Activated naive CD4-positive, alpha-beta T cell treated with anti-CD3 and anti-CD28 coated beads, Interleukin-2, amount 10 ng/mL, durations not matched to agents 7 days and 5 days (primary cell): ENCODE data around the gene KIF11.
"Not testable (repeated sequence)": the region's sequence is repeated elsewhere in the genome, so short reads cannot be mapped to it uniquely, and the experiment has no call there.

Source experiments
- CTCF ChIA-PET: fragments of 350-600 bp; sonication (Branson Sonifier 250); formaldehyde crosslinking; loops from one replicate; lab custom pipeline; 2021; ENCODE audit warnings: antibody characterized with exemption; lab: Charles Lee
- DNase-seq: peaks from one replicate; pipeline ENCODE4 v3.0.0-alpha.2; 2020
- H3K27ac Mint-ChIP-seq: one replicate; pipeline ENCODE4 v1.8.0; 2021; ENCODE audit warnings: mild to moderate bottlenecking, moderate library complexity, mixed read lengths
- H3K27me3 Mint-ChIP-seq: one replicate; pipeline ENCODE4 v1.8.0; 2021; ENCODE audit warnings: mild to moderate bottlenecking, mixed read lengths
- H3K36me3 Mint-ChIP-seq: one replicate; pipeline ENCODE4 v1.8.0; 2021; ENCODE audit warnings: mixed read lengths
- H3K4me1 Mint-ChIP-seq: one replicate; pipeline ENCODE4 v1.8.0; 2021; ENCODE audit warnings: mixed read lengths
- H3K4me3 Mint-ChIP-seq: one replicate; pipeline ENCODE4 v1.8.0; 2021; ENCODE audit warnings: mild to moderate bottlenecking, moderate library complexity, mixed read lengths
- H3K9me3 Mint-ChIP-seq: one replicate; pipeline ENCODE4 v1.8.0; 2021; ENCODE audit warnings: mixed read lengths

Gene KIF11

DNA sequence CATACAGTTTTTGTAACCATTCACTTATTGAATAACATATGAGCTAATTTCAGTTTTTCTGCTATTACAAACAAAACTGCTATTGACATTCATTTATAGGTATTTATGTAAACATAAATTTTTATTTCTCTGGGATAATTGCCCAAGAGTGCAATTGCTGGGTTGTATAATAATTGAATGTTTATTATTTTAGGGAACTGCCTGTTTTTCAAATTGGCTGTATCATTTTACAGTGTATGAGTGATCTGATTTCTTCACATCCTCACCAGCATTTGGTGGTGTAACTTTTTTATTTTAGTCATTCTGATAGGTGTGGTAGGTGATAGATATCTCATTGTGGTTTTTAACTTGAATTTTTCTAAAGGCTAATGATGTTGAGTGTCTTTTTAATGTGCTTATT, 26.4 kb downstream of the KIF11 start:
- H3K4me1 Mint-ChIP-seq = peaks cover 2% of the 10 kb centered on the region
- H3K27me3 Mint-ChIP-seq = no peaks in the 10 kb centered on the region
- peaks cover 2% of the 10 kb centered on the region for H3K9me3 Mint-ChIP-seq
- H3K4me3 Mint-ChIP-seq = no peak overlapping the region
- H3K36me3 Mint-ChIP-seq = peaks cover 68% of the 10 kb centered on the region
- no peak for DNase-seq
- H3K27ac Mint-ChIP-seq = no peak overlapping the region
- CTCF ChIA-PET = no interaction called here

DNA sequence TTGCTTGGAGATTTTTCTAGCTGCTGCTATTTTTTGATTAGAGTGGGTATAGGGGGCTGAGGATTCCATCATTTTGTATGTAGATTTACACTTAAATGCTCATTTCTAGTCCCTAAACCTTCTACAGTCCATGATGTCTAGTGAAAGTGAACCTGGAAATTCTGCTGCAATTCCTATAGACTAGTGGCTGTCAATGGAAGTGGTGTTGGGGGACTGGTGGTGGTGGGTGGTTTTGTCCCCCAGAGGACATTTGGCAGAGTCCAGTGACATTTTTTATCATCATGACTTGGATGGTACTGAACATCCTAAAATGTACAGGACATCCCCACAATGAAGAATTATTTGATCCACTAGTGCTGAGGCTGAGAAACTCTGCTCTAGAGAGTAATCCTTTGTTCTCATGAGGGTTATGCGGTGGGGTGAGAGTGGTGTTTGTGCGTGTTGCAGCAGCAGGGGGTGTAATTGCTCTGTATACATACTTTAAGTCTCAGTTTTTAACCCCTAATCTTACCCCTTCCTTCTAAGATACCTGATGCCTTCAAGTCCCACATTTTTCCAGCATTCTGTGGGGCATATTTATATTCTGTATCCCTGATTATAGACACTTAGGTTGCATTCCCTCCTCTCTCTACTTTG, 35.0 kb downstream of the KIF11 start:
- no peaks in the 10 kb centered on the region for H3K4me1 Mint-ChIP-seq

DNA sequence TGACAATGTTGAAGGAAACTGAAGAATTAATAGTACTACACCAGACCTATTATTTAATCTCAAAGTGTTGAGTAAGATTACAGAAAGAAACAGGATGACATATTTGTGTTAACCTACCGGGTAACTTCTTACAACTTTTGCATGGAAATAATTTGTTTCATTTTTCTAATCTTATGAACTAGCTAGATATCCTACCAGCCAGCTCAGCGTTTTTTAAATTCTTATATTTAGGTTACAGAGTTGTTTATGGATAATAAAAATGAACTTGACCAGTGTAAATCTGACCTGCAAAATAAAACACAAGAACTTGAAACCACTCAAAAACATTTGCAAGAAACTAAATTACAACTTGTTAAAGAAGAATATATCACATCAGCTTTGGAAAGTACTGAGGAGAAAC, 37.0 kb downstream of the KIF11 start:
- CTCF ChIA-PET = no interaction called here
- no peaks in the 10 kb centered on the region for H3K27me3 Mint-ChIP-seq
- DNase-seq = no peak
- no peaks in the 10 kb centered on the region for H3K4me1 Mint-ChIP-seq
- no peak overlapping the region for H3K4me3 Mint-ChIP-seq
- H3K9me3 Mint-ChIP-seq = no peaks in the 10 kb centered on the region
- no peak overlapping the region for H3K27ac Mint-ChIP-seq
- peaks cover 60% of the 10 kb centered on the region for H3K36me3 Mint-ChIP-seq

More for the DNA sequence above, 35.0 kb downstream of the KIF11 start:
- no peak for DNase-seq
- CTCF ChIA-PET = interaction anchor here (0.7 kb wide), 1 partner anchor 383 kb away, joined by 3 read pairs; no protein-coding TSS in a partner anchor
- no peaks in the 10 kb centered on the region for H3K27me3 Mint-ChIP-seq
- H3K36me3 Mint-ChIP-seq = peaks cover 67% of the 10 kb centered on the region
- no peak overlapping the region for H3K4me3 Mint-ChIP-seq
- no peaks in the 10 kb centered on the region for H3K9me3 Mint-ChIP-seq
- no peak overlapping the region for H3K27ac Mint-ChIP-seq

DNA sequence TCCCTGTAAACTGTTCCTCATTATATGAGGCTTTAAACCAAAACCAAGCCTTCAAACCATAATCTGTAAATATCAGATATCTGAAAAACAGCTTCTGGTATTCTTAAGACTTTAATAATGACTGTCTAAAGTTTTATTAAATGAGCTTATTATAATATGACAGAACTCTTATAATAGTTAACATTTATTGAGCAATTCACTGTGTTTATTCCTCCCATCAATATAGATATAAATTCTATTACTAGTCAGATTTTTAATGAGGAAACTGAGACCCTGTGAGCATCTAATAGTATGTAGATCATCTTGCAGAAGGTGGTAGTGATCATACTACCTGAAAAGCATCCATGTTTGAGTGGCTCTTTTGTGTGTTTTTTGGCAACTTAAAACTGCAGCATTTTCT, 45.1 kb downstream of the KIF11 start:
- Mint-ChIP-seq H3K27me3 (no peaks in the 10 kb centered on the region), H3K9me3 (no peaks in the 10 kb centered on the region), H3K36me3 (peaks cover 55% of the 10 kb centered on the region), H3K27ac (no peak overlapping the region), H3K4me3 (no peak overlapping the region), H3K4me1 (no peaks in the 10 kb centered on the region)
- no peak for DNase-seq
- CTCF ChIA-PET = interaction anchor here (0.6 kb wide), 1 partner anchor 14 kb away, joined by 3 read pairs; no protein-coding TSS in a partner anchor

DNA sequence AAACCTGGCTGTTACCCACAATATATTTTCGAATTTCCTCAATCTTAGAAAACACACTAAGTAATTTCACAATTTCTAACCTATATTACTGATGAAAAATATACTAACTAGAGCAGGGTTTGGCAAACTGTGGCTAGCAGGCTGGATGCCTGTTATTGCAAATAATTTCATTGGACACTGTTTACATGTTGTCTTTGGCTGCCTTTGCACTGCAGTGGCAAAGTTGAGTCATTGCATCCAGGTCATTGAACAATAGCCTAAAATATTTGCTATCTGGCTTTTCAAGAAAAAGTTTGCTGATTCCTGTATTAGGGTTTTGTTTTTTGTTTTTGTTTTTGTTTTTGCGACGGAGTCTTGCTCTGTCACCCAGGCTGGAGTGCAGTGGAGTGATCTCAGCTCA, 47.2 kb downstream of the KIF11 start:
- H3K4me3 Mint-ChIP-seq = no peak overlapping the region
- no peaks in the 10 kb centered on the region for H3K27me3 Mint-ChIP-seq
- H3K27ac Mint-ChIP-seq = no peak overlapping the region
- DNase-seq = no peak
- peaks cover 56% of the 10 kb centered on the region for H3K36me3 Mint-ChIP-seq
- CTCF ChIA-PET = interaction anchor here (0.9 kb wide), 1 partner anchor 154 kb away, joined by 3 read pairs; no protein-coding TSS in a partner anchor
- H3K4me1 Mint-ChIP-seq = peaks cover 4% of the 10 kb centered on the region
- H3K9me3 Mint-ChIP-seq = no peaks in the 10 kb centered on the region

DNA sequence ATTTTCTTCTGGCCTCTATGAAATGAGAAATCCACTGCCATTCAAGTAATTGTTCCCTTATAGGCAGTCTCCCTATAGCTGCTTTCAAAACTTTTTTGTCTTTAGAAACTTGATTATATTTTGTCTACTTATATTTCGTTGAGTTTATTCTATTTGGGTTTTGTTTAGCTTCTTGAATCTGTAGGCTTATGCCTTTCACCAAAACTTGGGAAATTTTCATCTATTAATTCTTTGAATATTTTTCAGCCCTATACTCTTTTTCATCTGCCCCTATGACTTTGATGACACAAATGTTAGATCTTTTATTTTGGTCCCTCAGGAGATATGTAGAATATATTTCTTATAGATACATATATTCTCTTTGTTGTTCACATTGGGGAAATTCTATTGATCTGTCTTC, 48.6 kb downstream of the KIF11 start:
- peaks cover 57% of the 10 kb centered on the region for H3K36me3 Mint-ChIP-seq
- no peaks in the 10 kb centered on the region for H3K9me3 Mint-ChIP-seq
- H3K27ac Mint-ChIP-seq = no peak overlapping the region
- CTCF ChIA-PET = no interaction called here
- peaks cover 4% of the 10 kb centered on the region for H3K4me1 Mint-ChIP-seq
- no peaks in the 10 kb centered on the region for H3K27me3 Mint-ChIP-seq
- H3K4me3 Mint-ChIP-seq = no peak overlapping the region
- DNase-seq = no peak

DNA sequence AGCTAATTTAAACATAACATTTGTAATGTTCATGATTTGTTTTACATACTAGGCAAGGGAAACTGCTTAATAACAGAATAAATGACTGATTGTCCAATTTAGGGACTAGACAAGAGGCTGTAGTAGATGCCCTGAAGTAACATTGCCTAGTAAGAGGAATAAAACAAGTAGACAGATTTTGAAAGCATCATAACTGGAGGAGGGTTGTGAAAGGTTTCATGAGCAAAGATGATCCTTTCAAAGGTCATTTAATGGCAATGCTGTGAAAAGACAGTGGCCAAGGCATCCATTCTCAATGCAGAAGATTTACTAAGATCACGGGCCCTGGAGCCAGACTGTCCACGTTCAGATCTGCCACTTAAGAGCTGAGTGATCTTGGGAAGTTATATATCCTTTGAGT, 52.0 kb downstream of the KIF11 start:
- peaks cover 60% of the 10 kb centered on the region for H3K36me3 Mint-ChIP-seq
- no peak overlapping the region for H3K27ac Mint-ChIP-seq
- H3K27me3 Mint-ChIP-seq = no peaks in the 10 kb centered on the region
- peaks cover 4% of the 10 kb centered on the region for H3K4me1 Mint-ChIP-seq
- H3K4me3 Mint-ChIP-seq = no peak overlapping the region
- H3K9me3 Mint-ChIP-seq = no peaks in the 10 kb centered on the region
- CTCF ChIA-PET = interaction anchor here (0.9 kb wide), 1 partner anchor 23 kb away, joined by 3 read pairs; no protein-coding TSS in a partner anchor
- DNase-seq = no peak

DNA sequence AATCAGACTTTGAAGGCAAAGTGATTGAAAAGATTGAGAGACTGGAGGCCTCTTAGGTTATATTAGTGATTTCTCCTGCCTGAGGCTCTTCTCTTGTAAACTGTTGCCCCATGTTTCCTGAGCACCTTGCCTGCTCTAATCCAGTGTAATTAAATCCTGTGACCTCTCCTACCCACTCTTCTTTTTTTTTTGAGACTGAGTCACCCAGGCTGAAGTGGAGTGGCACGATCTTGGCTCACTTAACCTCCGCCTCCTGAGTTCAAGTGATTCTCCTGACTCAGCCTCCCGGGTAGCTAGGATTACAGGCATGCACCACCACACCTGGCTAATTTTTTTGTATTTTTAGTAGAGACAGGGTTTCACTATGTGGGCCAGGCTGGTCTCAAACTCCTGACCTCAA, 57.9 kb downstream of the KIF11 start:
- H3K36me3 Mint-ChIP-seq = peaks cover 64% of the 10 kb centered on the region
- not testable (repeated sequence) for DNase-seq, H3K27me3 Mint-ChIP-seq, H3K4me1 Mint-ChIP-seq, H3K27ac Mint-ChIP-seq, H3K9me3 Mint-ChIP-seq, H3K4me3 Mint-ChIP-seq
- CTCF ChIA-PET = interaction anchor here (0.6 kb wide), 1 partner anchor 348 kb away, joined by 3 read pairs; no protein-coding TSS in a partner anchor

DNA sequence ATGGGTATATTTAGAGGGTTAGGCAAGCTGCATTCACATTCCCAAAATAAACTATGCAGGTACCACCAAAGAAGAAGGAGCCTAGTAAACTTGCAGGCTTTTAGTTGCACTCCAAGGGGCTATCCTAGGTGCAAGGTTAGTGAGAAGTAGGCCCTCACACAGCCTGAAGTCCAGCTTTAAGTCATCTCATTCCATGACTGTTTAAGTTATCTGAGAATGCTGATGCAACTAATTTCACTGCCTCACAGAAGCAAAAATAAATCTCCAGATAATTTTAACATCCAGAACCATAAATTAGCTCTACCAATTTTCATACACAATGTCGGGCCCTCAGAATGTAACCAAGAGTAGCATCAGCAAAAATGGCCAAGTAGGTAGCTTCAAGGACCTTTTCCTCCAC, 62.5 kb downstream of the KIF11 start:
- peaks cover 40% of the 10 kb centered on the region for H3K36me3 Mint-ChIP-seq
- H3K9me3 Mint-ChIP-seq = no peaks in the 10 kb centered on the region
- H3K27me3 Mint-ChIP-seq = peaks cover under 1% of the 10 kb centered on the region
- DNase-seq = no peak
- H3K27ac Mint-ChIP-seq = no peak overlapping the region
- no peak overlapping the region for H3K4me3 Mint-ChIP-seq
- no peaks in the 10 kb centered on the region for H3K4me1 Mint-ChIP-seq
- CTCF ChIA-PET = interaction anchor here (1.4 kb wide), 1 partner anchor 92 kb away, joined by 3 read pairs; no protein-coding TSS in a partner anchor

DNA sequence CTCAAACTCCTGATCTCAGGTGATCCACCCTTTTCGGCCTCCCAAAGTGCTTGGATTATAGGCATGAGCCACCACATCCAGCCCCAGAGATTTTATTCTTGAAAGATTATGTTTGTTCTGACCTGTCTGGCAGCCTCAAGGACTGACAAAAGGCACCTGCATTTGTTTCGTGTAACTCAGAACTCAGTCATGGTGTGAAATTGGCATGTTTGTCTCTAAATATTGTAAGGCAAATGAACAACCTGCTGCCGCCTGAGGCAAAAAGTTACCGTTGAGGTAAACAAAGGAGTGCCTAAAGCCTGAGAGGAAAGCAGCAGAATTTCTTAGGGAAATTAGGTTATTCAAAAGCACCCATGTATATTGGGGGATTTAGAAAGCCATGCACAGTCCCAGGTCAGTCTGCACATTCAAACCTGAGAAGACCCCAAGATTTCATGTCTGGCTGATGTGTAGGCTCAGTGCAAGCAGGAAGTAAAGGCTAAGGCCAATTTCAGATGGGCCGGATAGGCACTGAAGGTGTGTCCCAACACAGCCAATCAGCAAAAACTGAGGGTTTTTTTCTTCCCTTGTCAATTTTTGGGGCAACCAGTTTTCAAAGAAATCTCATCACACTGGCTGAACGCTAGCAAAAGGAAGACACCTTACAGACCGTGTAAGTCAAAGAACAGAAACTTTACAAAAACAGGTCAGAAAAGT, 63.5 kb downstream of the KIF11 start:
- no peak overlapping the region for H3K4me3 Mint-ChIP-seq
- CTCF ChIA-PET = interaction anchor here (0.7 kb wide), 1 partner anchor 1022 kb away, joined by 3 read pairs; no protein-coding TSS in a partner anchor
- no peaks in the 10 kb centered on the region for H3K9me3 Mint-ChIP-seq
- H3K4me1 Mint-ChIP-seq = no peaks in the 10 kb centered on the region
- H3K36me3 Mint-ChIP-seq = peaks cover 34% of the 10 kb centered on the region
- peaks cover 5% of the 10 kb centered on the region for H3K27me3 Mint-ChIP-seq
- peak overlapping the region; percentile 11 for H3K27ac Mint-ChIP-seq
- DNase-seq = no peak

DNA sequence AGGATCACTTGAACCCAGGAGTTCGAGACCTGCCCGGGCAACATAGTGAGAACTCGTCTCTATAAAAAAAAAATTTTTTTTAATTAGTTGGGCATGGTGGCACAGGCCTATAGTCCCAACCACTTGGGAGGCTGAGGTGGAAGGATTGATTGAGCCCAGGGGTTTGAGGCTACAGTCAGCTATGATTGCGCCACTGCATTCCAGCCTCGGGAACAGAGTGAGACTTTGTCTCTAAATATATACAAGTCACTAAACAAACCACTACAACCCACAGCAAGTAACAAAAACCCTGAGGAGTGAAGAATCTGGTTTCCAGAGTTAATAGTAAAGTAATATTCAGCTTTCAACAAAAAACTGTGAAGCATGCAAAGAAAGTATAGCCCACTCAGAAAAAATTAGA, 64.1 kb downstream of the KIF11 start:
- CTCF ChIA-PET = no interaction called here
- Mint-ChIP-seq H3K36me3 (peaks cover 31% of the 10 kb centered on the region), H3K4me3 (no peak overlapping the region), H3K9me3 (no peaks in the 10 kb centered on the region), H3K4me1 (no peaks in the 10 kb centered on the region), H3K27ac (no peak overlapping the region), H3K27me3 (peaks cover 5% of the 10 kb centered on the region)
- no peak for DNase-seq

DNA sequence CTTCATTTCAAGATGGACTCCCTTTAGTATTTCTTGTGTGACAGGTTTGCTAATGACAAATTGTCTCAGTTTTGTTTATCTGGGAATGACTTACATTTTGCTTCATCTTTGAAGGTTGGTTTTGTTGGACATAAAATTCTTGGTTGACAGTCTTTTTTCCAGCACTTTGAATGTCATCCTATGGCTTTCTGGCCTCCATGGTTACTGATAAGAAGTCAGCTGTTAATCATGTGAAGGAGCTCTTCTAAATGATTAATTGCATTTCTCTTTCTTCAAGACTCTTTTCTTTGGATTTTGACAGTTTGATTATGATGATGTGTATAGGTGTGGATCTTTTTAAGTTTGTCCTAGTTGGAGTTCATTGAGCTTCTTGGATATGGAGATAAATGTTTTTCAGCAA, 69.9 kb downstream of the KIF11 start:
- Mint-ChIP-seq H3K4me1 (no peaks in the 10 kb centered on the region), H3K4me3 (no peak overlapping the region), H3K27ac (no peak overlapping the region), H3K36me3 (peaks cover 6% of the 10 kb centered on the region), H3K9me3 (peaks cover 12% of the 10 kb centered on the region), H3K27me3 (peaks cover 14% of the 10 kb centered on the region)
- CTCF ChIA-PET = no interaction called here
- no peak for DNase-seq

DNA sequence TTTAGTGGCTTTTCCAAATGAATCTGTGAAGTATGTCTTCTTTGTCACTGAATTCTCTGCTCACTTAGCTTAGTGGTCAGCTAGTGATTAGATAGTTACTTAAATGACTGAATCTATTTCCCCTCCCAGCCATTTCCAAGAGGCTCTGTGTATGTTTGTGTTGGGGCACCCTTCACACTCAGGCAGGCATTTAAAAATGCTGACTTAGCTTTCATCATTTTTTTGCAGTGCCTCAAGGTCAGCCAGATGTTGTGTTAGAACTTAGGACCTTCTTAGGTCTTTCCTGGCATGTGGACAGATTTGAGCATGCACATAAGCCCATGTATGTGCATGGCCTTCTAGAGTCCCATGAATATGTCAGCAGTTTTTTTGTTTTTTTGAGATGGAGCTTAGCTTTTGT, 71.4 kb downstream of the KIF11 start:
- DNase-seq = no peak
- Mint-ChIP-seq H3K4me3 (no peak overlapping the region), H3K4me1 (no peaks in the 10 kb centered on the region), H3K27ac (no peak overlapping the region), H3K27me3 (peaks cover 14% of the 10 kb centered on the region), H3K9me3 (peaks cover 12% of the 10 kb centered on the region), H3K36me3 (peaks cover 6% of the 10 kb centered on the region)
- CTCF ChIA-PET = no interaction called here

DNA sequence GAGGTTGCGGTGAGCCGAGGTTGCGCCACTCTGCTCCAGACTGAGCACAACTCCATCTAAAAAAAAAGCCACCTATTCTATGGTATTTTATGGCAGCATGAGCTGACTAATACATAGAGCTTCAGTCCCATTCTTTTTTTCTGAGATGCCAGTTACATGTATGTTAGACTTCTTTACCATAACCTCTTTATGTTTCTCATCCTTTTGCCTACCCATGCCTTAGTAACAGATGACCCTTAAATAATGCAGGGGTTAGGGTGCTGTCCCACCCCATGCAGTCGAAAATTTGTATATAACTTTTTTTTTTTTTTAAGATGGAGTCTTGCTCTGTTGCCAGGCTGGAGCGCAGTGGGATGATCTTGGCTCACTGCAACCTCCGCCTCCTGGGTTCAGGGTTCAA, 74.1 kb downstream of the KIF11 start:
- CTCF ChIA-PET = no interaction called here
- H3K9me3 Mint-ChIP-seq = peaks cover 12% of the 10 kb centered on the region

DNA sequence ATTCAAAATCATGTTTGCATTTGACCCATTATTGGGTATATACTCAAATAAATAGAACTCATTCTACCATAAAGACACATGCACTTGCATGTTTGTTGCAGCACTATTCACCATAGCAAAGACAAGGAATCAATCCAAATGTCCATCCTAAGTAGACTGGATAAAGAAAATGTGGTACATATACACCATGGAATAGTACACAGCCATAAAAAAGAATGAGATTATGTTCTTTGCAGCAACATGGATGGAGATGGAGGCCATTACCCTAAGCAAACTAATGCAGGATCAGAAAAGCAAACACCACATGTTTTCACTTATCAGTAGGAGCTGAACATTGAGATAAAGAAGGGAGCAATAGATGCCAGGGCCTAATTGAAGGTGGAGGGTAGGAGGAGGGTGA, 84.8 kb downstream of the KIF11 start:
- Mint-ChIP-seq H3K27me3 (peaks cover 15% of the 10 kb centered on the region), H3K36me3 (no peaks in the 10 kb centered on the region), H3K4me3 (no peak overlapping the region), H3K27ac (no peak overlapping the region), H3K9me3 (peaks cover 2% of the 10 kb centered on the region), H3K4me1 (no peaks in the 10 kb centered on the region)
- DNase-seq = no peak
- CTCF ChIA-PET = no interaction called here

More for the DNA sequence above, 74.1 kb downstream of the KIF11 start:
- Mint-ChIP-seq H3K4me3 (no peak overlapping the region), H3K4me1 (no peaks in the 10 kb centered on the region), H3K27ac (no peak overlapping the region), H3K27me3 (peaks cover 9% of the 10 kb centered on the region), H3K36me3 (peaks cover 6% of the 10 kb centered on the region)
- DNase-seq = no peak
